ENCODE results near the gene SIX3. TPM values are rescaled to one million over a fixed set of nuclear protein-coding genes. Genes with fewer than 3 reads are reported as not detected.

The SIX3 gene
- total and polyA plus RNA-seq, 2 experiments from 2014 or later, result 0.21 to 0.28 TPM

GRCh38 chr2:44918095-44918775, 23.3 kb upstream of the SIX3 start:
- H3K4me3 Mint-ChIP-seq, result no peak overlapping the region
- Histone ChIP-seq H4K20me1 (replicated peaks; ENCODE audit: insufficient read depth) (no peaks in the 10 kb centered on the region), H2AFZ (no peak overlapping the region), H3K4me1 (ENCODE audit: insufficient read depth) (peaks cover 14% of the 10 kb centered on the region), H3K79me2 (replicated peaks; ENCODE audit: insufficient read depth) (no peaks in the 10 kb centered on the region), H3F3A (replicated peaks; ENCODE audit: low read depth) (no peaks in the 10 kb centered on the region), H3K27ac (ENCODE audit: low read depth) (no peak overlapping the region), H3K36me3 (ENCODE audit: insufficient read depth) (no peaks in the 10 kb centered on the region), H3K9me2 (ENCODE audit: insufficient read depth) (0 out of 2 replicates have a peak, but pooled peaks cover 7% of the 10 kb centered on the region), H3K4me2 (no peak overlapping the region), H3K27me3 (ENCODE audit: insufficient read depth) (peaks cover 9% of the 10 kb centered on the region), H3K4me3 (no peak overlapping the region)
- H3K27ac Mint-ChIP-seq, result no peak overlapping the region
- no peak for DNase-seq (ENCODE audit: low spot score)
- no peaks in the 10 kb centered on the region for H3K9me3 Mint-ChIP-seq
- no peaks in the 10 kb centered on the region; the same call in 2 of the 3 replicates for H3K36me3 Mint-ChIP-seq (ENCODE audit: low read depth)
- peaks cover 18% of the 10 kb centered on the region for H3K27me3 Mint-ChIP-seq (ENCODE audit: insufficient read depth, low read depth, poor library complexity)
- H3K4me1 Mint-ChIP-seq, result peaks cover 7% of the 10 kb centered on the region
- TF ChIP-seq STAT1 (IDR thresholded peaks at IDR 0.05; ENCODE audit: unreplicated experiment), result no peak
- TF ChIP-seq ZNF114 (CRISPR knock-in tag; IDR thresholded peaks at IDR 0.05), result no peak
- no peak for TF ChIP-seq POLR2AphosphoS5 (IDR thresholded peaks at IDR 0.05; ENCODE audit: low read depth)
- TF ChIP-seq ZNF331 (CRISPR knock-in tag; IDR thresholded peaks at IDR 0.05; ENCODE audit: low read depth), result no peak
- TF ChIP-seq CREB1 (CRISPR knock-in tag; IDR thresholded peaks at IDR 0.05; ENCODE audit: low read depth), result no peak
- no peak for TF ChIP-seq JUNB (IDR thresholded peaks at IDR 0.05; ENCODE audit: unreplicated experiment)
- TF ChIP-seq EZH2 (IDR thresholded peaks at IDR 0.05; ENCODE audit: low read depth, unreplicated experiment), result no peak
- TF ChIP-seq CTCF (conservative IDR thresholded peaks at IDR 0.05; ENCODE audit: low read depth in 2 of 2), result no peak
- TF ChIP-seq EZH2phosphoT487 (IDR thresholded peaks at IDR 0.05; ENCODE audit: unreplicated experiment), result no peak
- no peak for TF ChIP-seq ZNF462 (CRISPR knock-in tag; IDR thresholded peaks at IDR 0.05)
- TF ChIP-seq ETS1 (IDR thresholded peaks at IDR 0.05), result no peak
- no peak for ATAC-seq

All from GM23338 (cell line).